ENCODE data around the gene LGALS12. TPM values are rescaled to one million over a fixed set of nuclear protein-coding genes. Genes with fewer than 3 reads are reported as not detected.

Gene LGALS12, protein sequence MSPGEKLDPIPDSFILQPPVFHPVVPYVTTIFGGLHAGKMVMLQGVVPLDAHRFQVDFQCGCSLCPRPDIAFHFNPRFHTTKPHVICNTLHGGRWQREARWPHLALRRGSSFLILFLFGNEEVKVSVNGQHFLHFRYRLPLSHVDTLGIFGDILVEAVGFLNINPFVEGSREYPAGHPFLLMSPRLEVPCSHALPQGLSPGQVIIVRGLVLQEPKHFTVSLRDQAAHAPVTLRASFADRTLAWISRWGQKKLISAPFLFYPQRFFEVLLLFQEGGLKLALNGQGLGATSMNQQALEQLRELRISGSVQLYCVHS
- under 1 TPM; 0.14 to 0.32 (median 0.27) TPM for polyA plus RNA-seq (ENCODE audit: insufficient read depth in 1 of 5, insufficient read length in 5 of 5, low replicate concordance in 1 of 5)
- long read RNA-seq, donor 1 = 0 reads
- long read RNA-seq, donor 2 = 0 reads
- long read RNA-seq, donor 3 = 0 reads
- long read RNA-seq, donor 4 = 0 reads
- long read RNA-seq, donor 5 = 0 reads
- long read RNA-seq, donor 6 = 0 reads
- long read RNA-seq, donor 7 = 0 reads
- long read RNA-seq, donor 8 = 0 reads

DNA sequence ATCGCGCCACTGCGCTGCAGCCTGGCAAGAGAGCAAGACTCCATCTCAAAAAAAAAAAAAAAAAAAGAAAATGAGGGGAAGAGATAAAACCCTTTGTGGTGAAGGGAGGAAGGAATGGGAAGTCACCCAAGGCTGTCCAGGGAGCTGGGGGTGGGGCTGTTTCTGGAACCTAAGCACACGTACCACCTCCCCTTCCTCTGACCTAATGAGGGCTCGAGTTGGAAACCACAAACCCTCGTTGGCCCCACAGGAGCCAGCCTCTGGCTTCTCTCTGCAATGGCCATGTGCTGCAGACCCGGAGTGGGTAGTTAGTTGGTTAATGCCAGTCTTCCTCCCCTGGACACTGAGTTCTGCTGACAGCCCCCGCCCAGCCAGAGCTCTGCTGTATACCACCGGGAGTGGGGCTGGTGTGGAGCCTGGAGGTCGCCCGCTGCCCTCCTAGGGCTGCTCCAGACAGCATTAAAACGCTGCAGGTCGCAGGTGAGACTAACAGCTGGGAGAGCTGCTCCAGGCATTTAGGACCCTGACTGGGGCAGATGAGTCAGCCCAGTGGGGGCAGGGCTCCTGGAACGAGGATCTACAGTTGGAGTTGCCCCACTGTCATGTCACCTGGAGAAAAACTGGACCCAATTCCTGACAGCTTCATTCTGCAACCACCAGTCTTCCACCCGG, at the start of gene LGALS12:
LGALS12 (plus strand) TSS at position 228 of the 672 bp plus-strand sequence; CDS start at position 603, 375 bp downstream.
- DNase-seq = no peak

DNA sequence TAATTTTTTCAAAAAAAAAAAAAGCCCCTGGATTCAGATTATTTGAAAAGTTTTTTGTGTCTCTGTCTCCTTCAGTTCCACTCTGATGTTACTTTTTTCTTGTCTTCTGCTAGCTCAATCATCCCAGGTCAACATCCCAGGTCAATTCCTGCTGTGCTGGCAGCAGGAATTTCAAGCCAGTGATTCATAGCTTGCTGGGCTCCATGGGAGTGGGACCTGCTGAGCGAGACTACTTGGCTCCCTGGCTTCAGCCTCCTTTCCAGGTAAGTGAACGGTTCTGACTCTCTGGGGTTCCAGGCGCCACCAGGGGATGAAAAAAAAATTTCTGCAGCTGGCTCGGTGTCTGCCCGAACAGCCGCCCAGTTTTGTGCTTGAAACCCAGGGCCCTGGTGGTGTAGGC, 46.3 kb upstream of the LGALS12 start:
- DNase-seq = no peak

DNA sequence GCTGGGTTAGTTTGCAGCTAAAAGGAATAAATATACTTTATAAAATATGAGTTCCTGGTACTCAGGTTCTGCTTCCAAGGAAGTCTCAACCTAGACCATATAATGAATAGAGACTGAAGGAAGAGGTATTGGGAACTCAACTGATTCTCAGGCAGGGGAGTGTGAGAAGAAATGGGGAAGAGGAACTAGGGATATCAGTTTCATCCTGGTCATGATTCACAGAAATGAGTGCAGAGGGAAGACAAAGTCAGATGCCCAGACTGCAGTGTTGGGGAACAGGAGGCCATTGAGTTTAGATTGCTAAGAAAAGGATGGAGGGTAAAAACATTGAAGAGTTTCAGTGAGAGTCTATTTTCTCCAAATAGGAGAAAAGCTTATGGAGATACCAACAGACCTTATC, 43.7 kb upstream of the LGALS12 start:
- DNase-seq = no peak

DNA sequence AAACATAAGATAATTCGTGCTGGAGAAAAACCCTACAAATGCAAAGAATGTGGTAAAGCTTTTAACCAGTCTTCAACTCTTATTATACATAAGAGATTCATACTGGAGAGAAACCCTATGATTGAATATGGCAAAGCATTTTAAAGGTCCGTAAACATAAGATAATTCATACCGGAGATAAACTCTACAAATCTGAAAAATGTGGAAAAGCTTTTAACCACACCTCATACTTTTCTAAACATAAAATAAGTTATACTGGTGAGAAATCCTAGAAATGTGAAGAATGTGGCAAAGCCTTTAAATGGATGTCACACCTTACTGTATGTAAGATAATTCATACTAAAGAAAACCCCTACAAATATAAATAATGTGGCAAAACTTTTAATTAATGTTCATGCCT, 35.6 kb upstream of the LGALS12 start:
- DNase-seq = no peak

DNA sequence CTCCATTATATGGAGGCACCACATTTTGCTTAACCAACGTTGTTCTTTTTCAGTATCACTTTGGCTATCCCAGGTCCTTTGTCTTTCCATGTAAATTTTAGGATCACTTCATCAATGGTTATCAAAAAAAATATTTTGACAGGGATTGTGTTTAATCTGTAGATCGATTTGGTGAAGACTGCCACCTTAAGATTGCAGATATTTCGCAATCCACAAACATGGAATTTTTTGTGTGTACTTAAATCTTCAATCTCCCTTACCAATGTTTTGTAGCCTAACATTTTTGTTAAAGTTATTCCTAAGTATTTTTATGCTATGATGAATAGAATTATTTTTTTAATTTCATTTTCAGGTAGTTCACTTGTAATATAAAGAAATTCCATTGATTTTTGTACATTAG, 33.5 kb upstream of the LGALS12 start:
- no peak for DNase-seq

DNA sequence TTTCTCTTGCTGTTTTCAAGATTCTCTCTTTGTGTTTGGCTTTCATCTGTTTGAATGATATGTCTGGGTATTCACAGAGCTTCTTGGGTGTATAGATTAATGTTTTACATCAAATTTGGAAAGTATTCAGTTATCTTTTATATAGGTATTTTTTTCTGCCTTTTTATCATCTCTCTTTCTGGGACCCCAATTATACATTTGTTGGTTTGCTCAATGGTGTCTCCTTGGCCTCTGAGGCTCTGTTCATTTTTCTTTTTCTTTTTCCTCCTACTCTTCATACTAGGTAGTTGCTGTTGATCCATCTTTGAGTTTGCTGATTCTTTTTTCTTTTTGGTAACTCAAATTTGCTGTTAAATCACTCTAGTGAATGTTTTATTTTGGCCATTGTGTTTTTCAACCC, 29.3 kb upstream of the LGALS12 start:
- DNase-seq = no peak

DNA sequence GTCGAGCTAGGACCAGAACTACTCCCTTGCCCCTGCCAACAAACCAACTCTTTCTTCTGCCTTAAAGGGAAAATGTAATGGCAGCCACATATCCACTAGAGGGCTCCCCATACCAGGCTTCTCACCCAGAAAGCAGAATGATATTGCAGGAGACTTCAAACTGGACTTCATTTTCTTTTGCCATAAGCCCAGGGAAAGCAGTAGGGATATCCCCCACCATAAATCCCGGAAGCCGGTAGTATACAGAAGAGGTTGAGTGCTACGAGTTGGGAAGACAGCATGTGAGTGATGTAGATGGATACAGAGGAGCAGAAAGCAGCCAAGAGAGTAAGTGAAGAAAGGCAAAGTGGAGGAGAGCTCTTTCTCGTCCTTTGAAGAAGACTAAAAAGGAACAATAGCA, 27.0 kb upstream of the LGALS12 start:
- DNase-seq = peak; percentile 39 to 68

DNA sequence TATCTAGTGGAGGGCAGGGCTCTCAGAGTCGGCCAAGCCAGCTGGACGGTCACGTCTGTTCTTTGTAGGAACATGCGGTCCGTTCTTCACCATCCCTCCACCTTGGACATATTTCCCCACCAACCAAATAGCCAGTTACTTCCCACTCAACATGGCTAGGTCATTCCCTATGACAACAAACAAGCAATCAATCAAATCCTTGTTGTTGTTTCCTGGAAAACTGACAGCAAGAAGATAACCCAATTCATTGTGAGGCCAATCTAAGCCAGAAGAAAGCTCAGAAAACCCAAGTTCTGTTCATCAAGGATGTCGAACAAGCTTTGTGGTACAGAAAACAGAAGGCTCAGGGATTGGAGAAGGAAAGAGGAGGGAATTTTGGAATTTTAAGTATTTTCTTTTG, 25.8 kb upstream of the LGALS12 start:
- DNase-seq = no peak

DNA sequence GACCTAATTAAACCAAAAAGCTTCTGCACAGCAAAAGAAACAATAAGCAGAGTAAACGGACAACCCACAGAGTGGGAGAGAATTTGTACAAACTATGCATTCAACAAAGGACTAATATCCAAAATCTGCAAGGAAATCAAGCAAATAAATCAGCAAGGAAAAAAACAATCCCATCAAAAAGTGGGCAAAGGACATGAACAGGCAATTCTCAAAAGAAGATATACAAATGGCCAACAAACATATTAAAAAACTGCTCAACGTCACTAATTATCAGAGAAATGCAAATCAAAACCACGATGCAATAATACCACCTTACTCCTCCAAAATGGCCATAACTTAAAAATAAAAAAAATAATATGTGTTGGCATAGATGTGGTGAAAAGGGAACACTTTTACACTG, 20.1 kb upstream of the LGALS12 start:
- no peak for DNase-seq

DNA sequence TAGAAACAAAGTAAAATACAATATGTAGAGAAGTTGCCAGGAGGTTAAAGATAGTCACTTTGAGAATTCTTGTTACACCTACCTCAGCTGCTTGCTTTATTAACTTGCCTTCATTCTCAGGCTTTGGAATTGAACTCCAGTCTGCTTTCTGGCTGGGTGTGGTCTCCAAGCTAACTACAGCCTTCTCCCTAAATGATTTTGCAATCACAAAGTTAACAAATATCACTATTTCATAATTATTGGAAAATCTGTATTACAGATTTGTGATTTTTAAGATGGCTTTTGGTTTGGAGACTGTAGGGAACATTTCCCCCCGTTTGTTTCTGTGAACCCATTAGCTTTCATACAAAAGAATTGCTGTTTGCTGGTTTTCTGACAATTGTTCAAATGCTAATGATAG, 17.1 kb upstream of the LGALS12 start:
- no peak for DNase-seq

DNA sequence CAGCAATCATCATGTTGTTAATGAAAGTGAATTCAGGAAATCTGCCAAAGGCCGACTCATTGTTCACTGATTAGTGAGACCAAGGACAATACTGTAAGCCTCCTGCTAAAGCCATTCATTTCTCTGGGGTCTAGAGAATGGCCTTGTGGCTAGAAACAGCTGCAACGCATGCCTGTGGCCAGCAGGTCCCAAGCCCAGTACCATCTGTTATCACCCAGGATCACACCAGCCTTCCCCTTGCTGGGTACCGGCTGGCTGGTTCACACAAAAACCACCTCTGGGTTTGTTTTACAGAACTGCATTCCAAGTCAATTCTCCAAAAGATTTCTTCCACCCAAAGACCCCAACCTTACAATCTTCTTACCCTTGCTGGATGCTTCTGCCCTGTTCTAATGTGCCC, 16.0 kb upstream of the LGALS12 start:
- no peak for DNase-seq

DNA sequence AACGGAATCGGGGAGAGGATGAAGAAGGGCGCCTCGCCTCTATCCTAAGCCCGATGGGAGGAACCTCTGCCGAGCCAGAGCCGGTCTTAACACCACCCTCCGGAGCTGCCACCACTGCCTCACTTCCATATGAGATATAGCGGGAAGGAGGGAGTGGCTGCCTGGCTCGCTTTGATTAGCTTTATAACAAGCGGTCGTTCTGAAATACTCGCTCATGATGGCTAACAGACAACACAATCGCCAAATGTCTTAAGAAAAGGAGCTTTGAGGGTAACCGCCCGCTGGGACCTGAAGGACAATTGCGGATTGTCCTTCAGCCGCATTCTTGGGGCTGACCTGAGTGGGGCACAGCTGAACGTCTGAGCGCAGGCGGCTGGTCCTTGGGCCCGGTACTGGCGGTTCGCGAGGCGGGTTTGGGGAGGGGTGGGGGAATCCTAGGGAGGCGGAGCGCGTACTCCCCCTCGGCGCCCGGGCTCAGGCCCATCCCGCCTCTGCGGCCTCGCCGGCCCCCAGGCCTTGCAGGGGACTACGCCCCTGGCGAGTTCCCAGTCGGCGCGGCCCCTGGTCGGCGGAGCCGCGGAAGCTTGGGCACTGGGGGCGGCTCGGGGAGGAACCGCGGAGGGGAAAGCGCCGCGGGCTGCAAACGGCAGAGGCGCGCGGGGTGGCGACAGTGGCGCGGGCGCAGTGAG, 15.2 kb upstream of the LGALS12 start, which contains the start of gene PLAAT5:
PLAAT5 (minus strand) TSS at position 617 of the 689 bp plus-strand sequence; CDS start at position 484, 133 bp downstream.
- DNase-seq = peak; percentile 29 to 47

DNA sequence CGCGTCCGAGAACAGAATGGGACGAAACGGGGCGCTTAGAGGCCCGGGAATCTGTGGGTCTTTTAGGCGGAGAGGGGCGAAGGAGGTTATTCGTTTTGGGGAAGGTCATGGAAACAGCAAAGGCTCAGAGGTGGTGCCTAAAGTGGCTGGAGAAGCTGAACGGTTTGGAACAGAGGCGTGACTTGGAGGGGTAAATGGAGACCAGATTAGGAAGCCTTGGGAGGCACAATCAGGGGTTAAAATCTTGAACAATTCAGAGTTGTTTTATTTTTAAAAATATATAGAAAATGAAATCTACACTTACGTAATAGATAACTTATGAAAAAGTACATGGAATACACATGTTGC, 14.7 kb upstream of the LGALS12 start:
- no peak for DNase-seq

DNA sequence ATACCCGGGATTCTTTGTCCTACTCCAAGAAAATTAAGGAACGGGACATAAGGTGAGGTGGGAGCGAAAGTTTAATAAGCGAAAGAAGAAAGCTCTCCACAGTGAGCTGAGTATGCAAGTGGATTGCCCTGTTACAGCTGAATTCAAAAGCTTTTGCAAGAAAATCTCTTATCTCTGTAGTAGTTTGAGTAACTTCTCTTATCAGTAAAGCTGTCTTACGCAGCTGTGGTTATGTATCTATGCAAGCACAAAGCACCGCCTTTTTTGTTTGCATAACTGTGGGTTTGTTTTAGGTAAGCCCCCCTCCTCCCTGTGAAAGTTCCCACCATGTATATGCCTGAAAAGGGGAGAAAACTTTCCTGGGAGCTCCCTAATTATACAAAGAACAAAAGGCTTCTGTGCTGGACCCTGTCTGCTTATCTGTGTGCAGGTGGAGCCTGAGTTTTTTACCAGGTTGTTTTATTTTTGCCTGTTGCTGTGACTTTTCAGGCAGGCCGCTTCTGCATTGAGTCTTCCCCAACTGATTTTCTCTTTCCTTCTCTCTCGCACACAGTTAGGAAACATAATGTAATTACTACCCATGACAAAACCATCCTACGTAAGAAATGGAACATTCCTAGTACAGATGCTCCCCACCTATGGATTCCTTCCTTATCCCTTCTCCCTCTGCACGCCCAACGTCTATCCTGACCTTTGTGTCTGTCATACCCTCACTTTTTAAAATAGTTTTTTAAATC, 14.1 kb upstream of the LGALS12 start:
- no peak for DNase-seq

DNA sequence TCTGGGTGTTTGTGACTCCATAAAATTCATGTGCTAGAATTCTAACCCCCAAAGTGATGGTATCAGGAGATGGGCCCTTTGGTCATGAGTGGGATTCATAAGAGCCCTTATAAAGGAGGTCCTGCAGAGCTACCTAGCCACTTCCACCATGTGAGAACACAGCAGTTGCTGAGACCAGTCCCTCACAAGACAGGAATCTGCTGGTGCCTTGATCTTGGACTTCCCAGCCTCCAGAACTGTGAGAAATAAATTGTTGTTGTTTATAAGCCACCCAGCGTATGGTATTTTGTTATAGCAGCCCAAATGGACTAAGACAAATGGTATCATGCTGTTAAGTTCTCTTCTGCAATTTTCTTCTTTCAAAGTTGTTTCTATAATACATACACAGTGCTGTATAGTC, 13.4 kb upstream of the LGALS12 start:
- DNase-seq = no peak

DNA sequence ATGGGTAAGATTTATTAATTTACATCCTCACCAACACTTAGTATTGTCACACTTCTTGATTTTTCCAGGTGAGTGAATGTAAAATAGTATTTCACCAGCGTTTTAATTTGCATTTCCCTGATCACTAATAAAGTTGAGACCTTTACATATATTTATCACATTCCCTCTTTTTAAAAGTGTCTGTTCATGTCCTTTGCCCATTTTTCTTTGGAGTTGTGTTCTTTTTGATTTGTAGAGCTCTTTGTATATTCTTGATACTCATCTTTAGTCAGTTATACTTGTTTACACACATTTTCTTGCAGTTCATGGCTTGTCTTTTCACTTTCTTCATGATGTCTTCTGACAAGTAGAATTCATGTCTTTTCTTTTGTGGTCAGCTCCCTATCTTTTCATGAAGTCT, 12.8 kb upstream of the LGALS12 start:
- DNase-seq = no peak

DNA sequence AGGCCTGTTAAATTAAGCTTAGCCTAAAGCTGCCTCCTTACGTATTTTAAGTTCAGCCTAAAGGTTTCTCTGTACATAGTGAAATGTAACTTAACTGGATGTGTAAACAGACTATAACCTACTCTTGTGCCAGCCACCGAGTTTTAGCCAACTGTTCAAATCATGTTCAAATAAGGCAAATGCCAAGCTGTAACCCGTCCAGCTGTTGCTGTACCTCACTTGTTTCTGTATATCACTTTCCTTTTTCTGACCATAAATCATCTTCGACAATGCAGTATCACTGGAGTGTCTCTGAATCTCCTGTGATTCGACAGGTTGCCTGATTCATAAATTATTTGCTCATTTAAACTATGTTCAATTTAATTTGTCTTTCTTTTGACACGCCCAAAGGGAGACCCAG, 10.9 kb upstream of the LGALS12 start:
- no peak for DNase-seq

DNA sequence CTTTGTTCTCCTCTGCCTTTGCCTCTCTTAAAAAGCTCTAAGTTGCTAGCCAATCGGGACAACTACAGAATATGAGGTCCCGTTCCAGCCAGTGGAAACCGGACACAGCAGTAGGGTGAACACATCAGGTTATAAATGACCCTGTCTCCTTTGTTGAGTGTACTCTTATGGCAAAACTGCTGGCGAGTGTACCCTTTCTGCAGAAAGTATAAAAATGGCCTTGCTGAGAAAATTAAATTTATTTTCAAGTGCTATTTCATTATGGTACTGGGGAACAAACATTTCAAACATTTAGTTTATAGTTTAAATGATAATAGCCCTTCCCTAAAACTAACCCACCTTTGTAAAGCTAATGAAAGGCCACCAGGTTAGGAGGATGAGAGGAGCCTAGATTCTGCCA, 6.0 kb upstream of the LGALS12 start:
- DNase-seq = no peak

DNA sequence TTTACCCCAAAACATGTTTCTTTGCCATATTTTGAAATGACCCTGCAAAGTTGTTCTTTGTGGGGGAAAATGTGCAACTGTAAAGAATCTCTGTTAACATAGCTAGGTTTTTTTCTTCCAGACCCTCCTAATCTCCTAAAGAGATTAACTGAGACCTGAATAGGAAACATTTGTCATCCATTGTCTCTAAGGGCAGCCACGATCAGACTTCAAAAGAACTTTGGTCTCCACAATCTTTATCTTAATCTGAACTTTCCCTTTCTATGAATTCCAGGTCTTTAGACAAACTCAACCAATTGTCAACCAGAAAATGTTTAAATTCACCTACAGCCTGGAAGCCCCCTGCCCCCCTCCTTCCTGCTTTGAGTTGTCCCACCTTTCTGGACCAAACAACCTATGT, 4.6 kb upstream of the LGALS12 start:
- no peak for DNase-seq

DNA sequence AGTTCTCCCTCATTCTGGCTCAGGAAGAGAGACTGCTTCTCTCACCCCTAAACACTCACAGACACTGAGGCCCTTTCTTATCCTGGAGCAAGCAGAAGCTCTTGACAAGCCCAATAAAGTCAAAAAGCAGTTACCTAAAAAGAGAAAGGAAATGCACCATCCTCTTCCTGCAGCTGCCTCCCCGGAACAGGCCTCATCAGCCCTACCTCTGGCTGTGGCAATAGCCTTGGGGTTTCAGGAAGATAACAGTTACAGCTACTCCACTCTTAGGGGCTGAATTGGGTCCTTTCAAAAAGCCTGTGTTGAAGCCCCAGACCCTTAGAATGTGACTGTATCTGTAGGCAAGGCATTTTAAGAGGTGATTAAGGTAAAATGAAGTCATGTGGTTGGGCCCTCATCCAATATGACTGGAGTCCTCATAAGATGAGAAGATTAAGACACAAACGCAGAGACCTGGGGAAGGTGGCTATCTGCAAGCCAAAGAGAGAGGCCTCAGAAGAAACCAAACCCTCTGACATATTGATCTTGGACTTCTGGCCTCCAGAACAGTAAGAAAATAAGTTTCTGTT, 3.5 kb upstream of the LGALS12 start:
- no peak for DNase-seq

DNA sequence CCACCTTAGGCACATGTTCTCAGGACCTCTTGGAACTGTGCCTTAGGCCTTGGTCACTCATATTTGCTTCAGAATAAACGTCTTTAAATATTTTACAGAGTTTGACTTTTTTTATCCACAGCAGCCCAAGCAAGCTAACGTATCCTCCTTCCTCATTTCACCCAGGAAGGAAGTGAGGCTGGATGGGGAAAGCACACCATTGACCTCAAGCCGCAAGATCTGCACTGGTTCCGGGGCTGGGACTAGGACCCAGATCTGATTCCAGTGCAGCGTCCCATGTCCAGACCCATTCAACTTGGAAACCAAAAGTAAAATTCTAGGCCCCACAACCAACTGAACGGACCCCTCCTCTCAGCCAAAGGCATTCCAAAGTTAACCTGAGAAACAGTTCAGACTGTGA, 2.4 kb upstream of the LGALS12 start:
- no peak for DNase-seq

DNA sequence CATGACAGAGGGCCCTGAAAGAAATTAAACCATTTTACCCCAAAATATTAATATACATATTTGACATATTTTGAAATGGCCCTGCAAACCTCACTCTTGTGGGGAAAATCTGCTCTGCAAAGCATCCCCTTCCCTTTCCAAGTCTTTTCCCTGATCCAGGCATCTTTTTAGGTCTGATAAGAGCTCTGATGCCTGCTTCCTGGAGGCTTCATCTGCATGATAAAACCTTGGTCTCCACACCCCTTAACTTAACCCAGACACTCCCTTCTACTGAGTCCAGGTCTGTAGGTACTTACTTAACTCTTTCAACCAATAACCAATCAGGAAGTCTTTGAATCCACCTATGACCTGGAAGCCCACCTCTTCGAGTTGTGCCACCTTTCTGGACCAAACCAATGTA, 1.8 kb upstream of the LGALS12 start:
- no peak for DNase-seq
